HS-5 (cell line): ENCODE data around the gene IL25.
"Not testable (repeated sequence)": the region's sequence is repeated elsewhere in the genome, so short reads cannot be mapped to it uniquely, and the experiment has no call there.

Source experiments
- DNase-seq: peaks from one replicate; pipeline ENCODE4 v3.0.0-alpha.2; 2012; ENCODE audit warnings: low read depth

Gene IL25

GRCh38 chr14:23375527-23376251 is 3.1 kb downstream of the IL25 start:
- DNase-seq: no peak

- no peak for DNase-seq
Measured at GRCh38 chr14:23376482-23377197, 4.0 kb downstream of the IL25 start, which contains the start of gene CMTM5. Gene CMTM5, plus strand, starts transcription at chr14:23377046. Its CDS starts 206 bp downstream, at chr14:23377252.

GRCh38 chr14:23377198-23377550 is 4.6 kb downstream of the IL25 start:
- DNase-seq: no peak

- DNase-seq: no peak
Measured at GRCh38 chr14:23377573-23378563, 5.3 kb downstream of the IL25 start.

- no peak for DNase-seq
Measured at GRCh38 chr14:23378612-23379220, 6.1 kb downstream of the IL25 start.

GRCh38 chr14:23379366-23380196 is 7.0 kb downstream of the IL25 start:
- no peak for DNase-seq

- no peak for DNase-seq
Measured at GRCh38 chr14:23380197-23380914, 7.7 kb downstream of the IL25 start.

GRCh38 chr14:23380976-23381375 is 8.4 kb downstream of the IL25 start:
- DNase-seq: no peak

GRCh38 chr14:23381871-23382270 is 9.3 kb downstream of the IL25 start:
- DNase-seq: no peak

GRCh38 chr14:23382276-23382675 is 9.7 kb downstream of the IL25 start:
- DNase-seq: no peak

- no peak for DNase-seq
Measured at GRCh38 chr14:23382731-23383440, 10.3 kb downstream of the IL25 start.

GRCh38 chr14:23384364-23385080 is 11.9 kb downstream of the IL25 start:
- DNase-seq: no peak

GRCh38 chr14:23385244-23385641 is 12.6 kb downstream of the IL25 start:
- no peak for DNase-seq

GRCh38 chr14:23385642-23386265 is 13.1 kb downstream of the IL25 start:
- no peak for DNase-seq

GRCh38 chr14:23386266-23386657 is 13.7 kb downstream of the IL25 start:
- not testable (repeated sequence) for DNase-seq

GRCh38 chr14:23386999-23387398 is 14.4 kb downstream of the IL25 start:
- DNase-seq: no peak

GRCh38 chr14:23387916-23388882 is 15.6 kb downstream of the IL25 start:
- no peak for DNase-seq
